HepG2 (cell line): ENCODE results near the gene CDC37L1. TPM values are rescaled to one million over a fixed set of nuclear protein-coding genes. Genes with fewer than 3 reads are reported as not detected.

Experiments
- PAWR ChIP-seq: sonication (generic); formaldehyde crosslinking; IDR thresholded peaks from 2 replicates; pipeline ENCODE4 v1.4.0; 2020; ENCODE audit warnings: missing genetic modification reagents, mild to moderate bottlenecking, borderline replicate concordance
- TGIF2 ChIP-seq: IDR thresholded peaks from 2 replicates; pipeline ENCODE4 v1.6.1; 2016; ENCODE audit warnings: control low read depth, missing compliant biosample characterization
- ZC3H13 ChIP-seq: sonication (generic); formaldehyde crosslinking; IDR thresholded peaks from 2 replicates; pipeline ENCODE4 v1.8.1; 2023; ENCODE audit warnings: mild to moderate bottlenecking, missing genetic modification reagents, moderate library complexity
- polyA plus RNA-seq, 8 experiments: library from polyadenylated mRNA; depleted of rRNA in 3 of 8; stranded (reverse) in 7 of 8; unstranded in 1 of 8; fragments of >200 nt; fragmentation: Illumina TruSeq in 4 of 8; extraction: Trizol in 4 of 8; gene quantifications; 2 replicates each; pipeline versions ENCODE4 v1.2.1 to v1.2.3, GENCODE V29; 2011 to 2016; ENCODE audit warnings: low read depth in 4 of 8, missing spikeins in 1 of 8, mixed read lengths in 1 of 8; ENCODE audit not compliant: insufficient read depth in 1 of 8
- total RNA-seq, 5 experiments: library from RNA; depleted of rRNA; stranded (reverse); fragments of >200 nt; fragmentation: Illumina TruSeq; extraction: Trizol; gene quantifications; 2 replicates each; pipeline ENCODE4 v1.2.3, GENCODE V29; 2016; ENCODE audit warnings: low read depth in 1 of 5
- TF ChIP-seq, protein P1 (sequence below): sonication (generic); formaldehyde crosslinking; IDR thresholded peaks from 2 replicates; pipeline ENCODE4 v1.4.0; 2020; ENCODE audit warnings: mild to moderate bottlenecking, missing genetic modification reagents

CDC37L1 gene
- total and polyA plus RNA-seq, 2 of the 13 experiments (the other 11 are each of a cell fraction or from before 2014, with no cell fraction given), result 5.5 to 17.0 TPM

DNA sequence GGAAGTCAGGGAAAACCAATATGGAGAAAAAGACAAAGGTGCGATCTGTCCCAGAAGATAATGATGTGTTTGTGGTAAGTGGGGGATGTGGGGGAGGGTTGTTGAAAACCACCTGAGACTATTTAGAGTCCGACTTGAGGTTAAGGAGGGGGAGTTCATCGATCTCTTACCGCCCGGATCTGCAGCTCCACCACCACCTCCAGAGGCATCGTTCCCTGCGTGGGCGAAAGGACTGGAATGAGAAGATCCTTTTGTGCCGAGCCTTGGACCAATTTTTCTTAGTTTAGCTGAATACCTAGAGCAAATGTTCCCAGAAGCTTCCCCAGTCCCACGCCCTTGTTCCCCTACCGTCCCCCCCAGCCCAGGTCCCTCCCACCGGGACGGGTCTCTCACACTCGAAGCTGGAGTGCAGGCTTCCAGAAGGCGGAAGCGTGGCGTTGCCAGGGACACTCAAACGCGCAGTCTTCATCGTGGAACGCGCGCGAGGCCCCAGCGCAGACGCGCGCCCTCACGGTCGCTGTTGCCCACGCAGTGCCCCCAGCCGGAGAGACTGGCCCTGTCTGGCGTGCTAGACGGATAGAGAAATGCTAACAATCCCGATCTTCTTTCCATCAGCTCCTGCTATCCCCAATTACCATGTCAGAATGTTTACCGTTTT lies 13.2 kb upstream of the CDC37L1 start, which contains the start of gene SPATA6L (continued):
- TF ChIP-seq TGIF2 (CRISPR knock-in tag), result 0 out of 2 replicates have a peak, but pooled peaks have one; percentile 31
- peak; percentile 83 for TF ChIP-seq ZC3H13 (CRISPR knock-in tag)
- TF ChIP-seq, protein P1, sequence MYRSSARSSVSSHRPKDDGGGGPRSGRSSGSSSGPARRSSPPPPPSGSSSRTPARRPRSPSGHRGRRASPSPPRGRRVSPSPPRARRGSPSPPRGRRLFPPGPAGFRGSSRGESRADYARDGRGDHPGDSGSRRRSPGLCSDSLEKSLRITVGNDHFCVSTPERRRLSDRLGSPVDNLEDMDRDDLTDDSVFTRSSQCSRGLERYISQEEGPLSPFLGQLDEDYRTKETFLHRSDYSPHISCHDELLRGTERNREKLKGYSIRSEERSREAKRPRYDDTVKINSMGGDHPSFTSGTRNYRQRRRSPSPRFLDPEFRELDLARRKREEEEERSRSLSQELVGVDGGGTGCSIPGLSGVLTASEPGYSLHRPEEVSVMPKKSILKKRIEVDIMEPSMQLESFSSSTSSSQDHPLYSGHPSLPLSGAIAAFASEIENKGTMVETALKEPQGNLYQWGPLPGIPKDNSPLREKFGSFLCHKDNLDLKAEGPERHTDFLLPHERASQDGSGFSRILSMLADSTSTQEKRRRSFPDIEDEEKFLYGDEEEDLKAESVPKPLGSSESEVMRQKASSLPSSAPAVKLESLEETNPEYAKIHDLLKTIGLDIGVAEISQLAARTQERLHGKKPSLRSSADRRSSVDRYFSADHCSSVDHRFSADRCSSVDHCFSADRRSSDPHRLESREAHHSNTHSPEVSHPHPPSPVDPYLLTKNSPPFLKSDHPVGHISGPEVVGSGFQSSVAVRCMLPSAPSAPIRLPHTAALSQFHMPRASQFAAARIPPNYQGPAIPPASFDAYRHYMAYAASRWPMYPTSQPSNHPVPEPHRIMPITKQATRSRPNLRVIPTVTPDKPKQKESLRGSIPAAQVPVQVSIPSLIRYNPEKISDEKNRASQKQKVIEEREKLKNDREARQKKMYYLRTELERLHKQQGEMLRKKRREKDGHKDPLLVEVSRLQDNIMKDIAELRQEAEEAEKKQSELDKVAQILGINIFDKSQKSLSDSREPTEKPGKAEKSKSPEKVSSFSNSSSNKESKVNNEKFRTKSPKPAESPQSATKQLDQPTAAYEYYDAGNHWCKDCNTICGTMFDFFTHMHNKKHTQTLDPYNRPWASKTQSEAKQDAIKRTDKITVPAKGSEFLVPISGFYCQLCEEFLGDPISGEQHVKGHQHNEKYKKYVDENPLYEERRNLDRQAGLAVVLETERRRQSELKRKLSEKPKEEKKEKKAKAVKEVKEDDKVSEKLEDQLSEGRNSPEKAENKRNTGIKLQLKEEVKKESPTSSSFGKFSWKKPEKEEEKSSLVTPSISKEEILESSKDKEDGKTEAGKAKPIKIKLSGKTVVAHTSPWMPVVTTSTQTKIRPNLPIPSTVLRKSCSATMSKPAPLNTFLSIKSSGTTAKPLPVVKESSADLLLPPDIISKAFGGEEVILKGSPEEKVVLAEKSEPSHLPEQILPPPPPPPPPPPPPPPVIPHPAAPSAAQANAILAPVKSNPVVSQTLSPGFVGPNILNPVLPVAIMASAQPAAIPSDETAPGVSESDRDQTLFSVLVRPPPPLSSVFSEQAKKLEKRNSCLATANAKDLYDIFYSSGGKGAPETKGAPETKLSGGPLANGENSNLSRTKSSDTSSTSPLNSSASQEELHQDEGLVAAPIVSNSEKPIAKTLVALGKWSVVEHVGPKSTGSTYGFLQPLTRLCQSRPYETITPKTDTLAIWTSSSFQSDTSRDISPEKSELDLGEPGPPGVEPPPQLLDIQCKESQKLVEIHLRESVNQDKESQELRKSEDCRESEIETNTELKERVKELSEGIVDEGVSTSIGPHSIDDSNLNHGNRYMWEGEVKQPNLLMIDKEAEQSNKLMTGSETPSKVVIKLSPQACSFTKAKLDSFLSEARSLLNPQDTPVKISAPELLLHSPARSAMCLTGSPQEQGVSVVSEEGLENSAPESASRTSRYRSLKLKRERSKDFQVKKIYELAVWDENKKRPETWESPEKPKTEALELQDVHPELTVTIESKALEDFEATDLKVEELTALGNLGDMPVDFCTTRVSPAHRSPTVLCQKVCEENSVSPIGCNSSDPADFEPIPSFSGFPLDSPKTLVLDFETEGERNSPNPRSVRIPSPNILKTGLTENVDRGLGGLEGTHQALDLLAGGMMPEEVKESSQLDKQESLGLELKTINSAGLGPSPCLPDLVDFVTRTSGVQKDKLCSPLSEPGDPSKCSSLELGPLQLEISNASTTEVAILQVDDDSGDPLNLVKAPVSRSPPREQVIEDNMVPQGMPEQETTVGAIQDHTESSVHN, result no peak
- TF ChIP-seq PAWR (CRISPR knock-in tag), result no peak
